ENCODE results near the gene GDPD5.

GRCh38 chr11:75421035-75421602, 104.6 kb downstream of the GDPD5 start:
- TF ChIP-seq SMAD3 (CRISPR knock-in tag; IDR thresholded peaks at IDR 0.05; ENCODE audit: borderline replicate concordance) (no peak), ATF1 (CRISPR knock-in tag; IDR thresholded peaks at IDR 0.05) (no peak), AFF4 (CRISPR knock-in tag; IDR thresholded peaks at IDR 0.05; ENCODE audit: borderline replicate concordance) (no peak), USF1 (CRISPR knock-in tag; IDR thresholded peaks at IDR 0.05) (no peak), CTCF (IDR thresholded peaks at IDR 0.05) (no peak), ELF4 (CRISPR knock-in tag; IDR thresholded peaks at IDR 0.05; ENCODE audit: low read depth) (no peak), ZNF232 (CRISPR knock-in tag; IDR thresholded peaks at IDR 0.05) (no peak), NR2C2 (CRISPR knock-in tag; IDR thresholded peaks at IDR 0.05) (no peak), TEAD4 (CRISPR knock-in tag; IDR thresholded peaks at IDR 0.05) (no peak), JUN (CRISPR knock-in tag; IDR thresholded peaks at IDR 0.05) (no peak), FOXJ3 (CRISPR knock-in tag; IDR thresholded peaks at IDR 0.05; ENCODE audit: borderline replicate concordance) (no peak), ZNF396 (CRISPR knock-in tag; IDR thresholded peaks at IDR 0.05; ENCODE audit: borderline replicate concordance) (no peak), CREM (CRISPR knock-in tag; IDR thresholded peaks at IDR 0.05) (no peak)
